GM21515 (cell line): Measurements from ENCODE around the gene H3-3A.
A peak's percentile ranks its signal among the peaks of the same experiment; 100 is the strongest.

Experiments
- ATAC-seq: cut with Tn5 transposase; IDR thresholded peaks from one replicate; pipeline ENCODE4 v1.9.1; 2021; ENCODE audit not compliant: unreplicated experiment

Gene H3-3A

DNA sequence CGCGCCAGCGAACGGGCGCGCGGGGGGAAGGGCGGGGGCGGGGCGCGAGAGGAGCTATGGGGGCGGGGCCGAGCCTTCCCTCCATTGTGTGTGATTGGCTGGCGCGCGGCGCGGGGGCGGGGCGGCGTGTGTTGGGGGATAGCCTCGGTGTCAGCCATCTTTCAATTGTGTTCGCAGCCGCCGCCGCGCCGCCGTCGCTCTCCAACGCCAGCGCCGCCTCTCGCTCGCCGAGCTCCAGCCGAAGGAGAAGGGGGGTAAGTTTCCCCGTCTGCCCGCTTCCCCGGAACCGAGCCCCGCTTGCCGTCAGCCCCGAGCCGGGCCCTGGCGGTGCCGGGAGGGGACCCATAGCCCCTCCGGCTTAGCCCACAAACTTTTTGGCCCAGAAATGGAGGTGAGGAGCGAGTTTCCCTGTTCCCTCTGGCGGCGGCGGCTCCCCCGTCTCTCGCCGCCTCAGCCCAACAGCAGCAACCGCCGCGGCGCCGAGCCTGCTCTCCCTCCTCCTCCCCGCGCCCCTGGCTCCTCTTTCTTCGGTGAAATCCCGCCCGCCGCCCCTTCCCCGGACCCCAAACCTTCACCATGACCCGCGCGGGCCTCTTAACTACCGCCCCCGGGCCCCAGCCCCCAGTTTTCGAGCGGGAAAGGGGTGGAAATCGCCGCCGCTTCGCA, at the start of gene H3-3A:
H3-3A (plus strand) TSS at position 159 of the 666 bp plus-strand sequence. CDS start 1,636 bp downstream, outside the sequence.
- peak; percentile 72 for ATAC-seq

GRCh38 chr1:226017070-226017469, 45.4 kb upstream of the H3-3A start:
- no peak for ATAC-seq

DNA sequence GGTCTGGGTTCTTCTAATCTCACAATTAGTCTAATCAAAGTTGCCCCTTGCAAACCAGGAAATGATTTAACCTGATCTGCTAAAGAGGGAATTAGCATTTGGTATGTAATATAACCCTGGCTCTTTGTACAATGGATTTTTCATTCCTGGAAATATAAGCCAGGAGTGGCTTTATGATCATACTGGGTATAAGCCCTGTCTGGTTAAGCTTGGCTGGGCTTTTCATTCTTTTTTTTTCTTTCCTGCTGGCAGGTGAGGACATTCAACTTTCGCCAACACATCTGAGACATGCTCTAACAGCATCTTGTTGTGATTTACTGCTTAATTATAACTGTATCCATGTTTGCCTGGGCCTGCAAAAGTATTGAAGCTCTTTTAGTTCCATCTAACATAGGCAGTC, 42.9 kb upstream of the H3-3A start:
- ATAC-seq = no peak

DNA sequence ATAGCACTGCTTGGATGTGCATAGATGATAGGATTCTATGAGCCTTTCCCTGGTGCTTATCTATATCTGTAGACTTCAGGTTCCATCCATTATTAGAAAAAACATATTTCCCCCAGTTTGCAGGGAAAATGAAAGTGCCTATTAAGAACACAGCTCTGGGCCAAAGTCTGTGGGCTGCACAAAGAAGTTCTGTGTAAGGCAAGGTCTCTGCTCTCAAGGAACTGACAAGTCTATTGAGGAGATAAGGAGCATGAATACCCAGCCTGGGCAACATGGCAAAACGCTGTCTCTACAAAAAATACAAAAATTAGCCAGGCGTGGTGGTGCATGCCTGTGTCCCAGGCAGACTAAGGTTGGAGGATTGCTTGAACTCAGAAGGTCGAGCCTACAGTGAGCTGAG, 41.1 kb upstream of the H3-3A start:
- ATAC-seq = no peak

DNA sequence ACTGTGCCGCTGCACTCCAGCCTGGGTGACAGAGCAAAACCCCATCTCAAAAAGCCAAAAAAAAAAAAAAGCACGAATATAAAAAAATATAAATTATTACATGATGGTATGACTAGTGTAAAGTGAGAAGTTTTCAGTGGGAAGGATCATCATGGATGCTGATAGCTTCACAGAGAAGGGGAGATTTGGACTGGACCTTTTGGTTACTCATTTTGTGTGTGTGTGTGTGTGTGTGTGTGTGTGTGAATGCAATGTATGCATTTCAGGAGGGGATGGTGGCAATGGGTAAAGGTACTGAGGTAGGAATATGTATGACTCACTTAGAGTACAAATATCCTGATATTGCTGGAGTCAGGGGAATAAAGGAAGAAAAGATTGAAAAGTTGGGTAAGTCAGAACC, 40.7 kb upstream of the H3-3A start:
- no peak for ATAC-seq

- no peak for ATAC-seq
Measured at GRCh38 chr1:226023735-226024134, 38.8 kb upstream of the H3-3A start.

DNA sequence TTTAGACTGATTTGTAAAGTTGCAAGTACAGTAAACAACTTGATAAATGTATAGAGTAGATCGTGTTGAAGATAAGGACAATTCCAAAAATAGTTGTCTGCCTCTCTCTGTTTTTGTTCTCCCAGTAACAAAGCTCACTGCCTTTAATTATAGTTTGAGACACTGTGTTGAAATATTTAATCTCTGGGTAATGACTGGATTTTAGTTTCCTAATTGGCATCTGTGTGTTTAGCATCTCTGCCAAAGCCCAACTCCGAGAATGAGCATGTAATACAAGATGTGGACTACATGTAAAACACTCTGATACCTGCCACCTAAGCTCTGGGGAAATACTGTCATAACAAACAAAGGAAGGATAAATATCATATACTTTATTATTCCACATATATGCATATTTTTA, 35.7 kb upstream of the H3-3A start:
- ATAC-seq = no peak

DNA sequence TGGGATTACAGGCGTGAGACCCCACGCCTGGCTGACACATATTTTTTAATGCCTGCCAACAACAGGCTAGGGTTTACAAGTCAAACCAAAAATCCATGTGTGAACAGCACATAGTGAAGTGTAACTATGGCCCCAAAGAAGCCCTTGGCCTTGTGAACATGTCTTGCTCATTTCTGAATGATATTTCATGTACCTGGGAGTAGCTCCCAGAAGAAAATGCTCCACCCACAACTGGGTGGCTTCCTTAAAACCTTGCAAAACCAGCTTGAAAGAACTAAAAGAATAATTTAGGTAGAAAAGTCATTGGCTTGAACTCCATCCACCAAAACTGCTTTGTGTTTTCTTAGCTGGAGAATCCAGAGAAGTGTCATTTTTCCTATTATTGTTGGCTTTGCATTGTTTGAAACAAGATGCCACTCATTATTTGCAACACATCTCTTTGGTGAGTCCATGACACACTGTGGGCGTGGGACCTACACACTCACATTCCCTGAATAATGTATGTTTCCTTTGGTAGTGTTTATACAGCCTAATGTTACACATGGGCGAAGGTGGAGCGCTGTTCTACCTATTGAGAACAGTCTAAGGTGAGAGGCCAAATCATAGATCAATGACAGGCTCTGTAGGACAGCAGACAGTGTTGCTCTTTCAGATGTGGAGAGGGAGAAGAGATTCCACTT, 34.8 kb upstream of the H3-3A start:
- no peak for ATAC-seq

DNA sequence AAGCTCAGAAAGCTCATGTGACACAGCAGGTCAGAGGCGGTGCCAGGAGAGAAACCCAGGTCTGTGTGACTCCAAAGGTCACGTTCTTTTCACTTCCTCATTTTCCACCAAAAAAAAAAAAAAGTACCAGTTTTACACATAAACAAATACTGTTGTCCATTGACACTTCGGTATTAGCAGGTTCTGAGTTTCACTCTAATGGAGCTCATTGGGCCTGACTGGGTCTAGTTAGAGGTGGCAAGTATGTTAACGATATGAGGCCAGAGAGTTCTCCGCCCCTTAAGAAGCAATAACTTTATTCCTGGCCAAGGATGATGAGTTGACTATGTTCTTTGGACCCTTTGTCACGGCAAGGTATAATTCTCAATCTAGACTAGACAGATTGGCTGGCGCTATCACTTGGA, 33.4 kb upstream of the H3-3A start:
- peak; percentile 84 for ATAC-seq

GRCh38 chr1:226029568-226030225, 32.8 kb upstream of the H3-3A start:
- no peak for ATAC-seq

- ATAC-seq = no peak
Measured at GRCh38 chr1:226033582-226033981, 28.9 kb upstream of the H3-3A start.

DNA sequence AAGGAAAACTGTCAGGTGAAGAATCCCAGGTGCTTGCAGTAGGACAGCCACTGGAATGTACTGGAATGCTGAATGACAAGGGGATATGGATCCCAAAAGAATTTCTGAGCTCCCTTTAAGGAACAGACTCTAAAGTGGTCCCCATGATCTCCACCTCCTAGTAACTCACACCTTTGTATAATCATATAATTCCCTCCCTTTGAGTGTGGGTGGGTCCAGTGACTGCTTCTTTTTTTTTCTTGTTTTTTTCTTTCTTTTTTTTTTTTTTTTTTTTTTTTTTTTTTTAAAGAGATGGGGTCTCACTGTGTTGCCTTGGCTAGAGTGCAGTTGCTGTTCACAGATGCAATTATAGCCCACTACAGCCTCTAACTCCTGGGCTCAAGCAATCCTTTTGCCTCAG, 28.5 kb upstream of the H3-3A start:
- ATAC-seq = no peak

DNA sequence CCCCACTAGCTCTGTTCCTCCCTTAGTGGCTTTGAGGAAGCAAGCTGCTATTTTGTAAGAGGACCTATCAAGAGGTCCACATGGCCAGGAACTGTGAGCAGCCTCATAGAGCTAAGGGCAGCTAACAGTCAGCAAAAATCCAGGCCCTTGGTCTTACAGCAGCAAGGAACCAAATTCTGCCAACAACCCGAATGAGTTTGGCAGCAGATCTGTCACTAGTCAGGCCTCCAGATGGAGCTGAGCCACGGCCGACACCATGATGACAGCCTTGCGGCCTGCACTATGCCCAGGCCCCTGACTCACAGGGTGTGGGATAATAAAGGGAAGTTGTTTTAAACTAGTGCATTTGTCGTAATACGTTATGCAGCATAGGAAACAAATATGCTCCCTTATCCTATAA, 28.0 kb upstream of the H3-3A start:
- ATAC-seq = no peak

DNA sequence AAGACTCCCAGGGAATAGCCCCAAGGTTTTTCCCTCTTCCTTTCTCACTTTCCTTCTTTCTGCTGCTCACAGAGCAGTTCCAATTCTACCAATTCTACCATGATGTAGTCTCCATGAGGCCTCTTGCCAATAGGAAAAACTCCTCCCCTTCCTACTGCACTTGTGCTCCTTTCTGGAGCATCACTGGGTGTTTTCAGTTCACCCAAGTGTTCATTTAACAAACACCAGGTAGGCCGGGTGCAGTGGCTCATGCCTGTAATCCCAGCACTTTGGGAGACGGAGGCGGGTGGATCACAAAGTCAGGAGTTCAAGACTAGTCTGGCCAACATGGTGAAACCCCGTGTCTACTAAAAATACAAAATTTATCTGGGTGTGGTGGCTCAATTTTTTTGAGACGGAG, 26.6 kb upstream of the H3-3A start:
- no peak for ATAC-seq

DNA sequence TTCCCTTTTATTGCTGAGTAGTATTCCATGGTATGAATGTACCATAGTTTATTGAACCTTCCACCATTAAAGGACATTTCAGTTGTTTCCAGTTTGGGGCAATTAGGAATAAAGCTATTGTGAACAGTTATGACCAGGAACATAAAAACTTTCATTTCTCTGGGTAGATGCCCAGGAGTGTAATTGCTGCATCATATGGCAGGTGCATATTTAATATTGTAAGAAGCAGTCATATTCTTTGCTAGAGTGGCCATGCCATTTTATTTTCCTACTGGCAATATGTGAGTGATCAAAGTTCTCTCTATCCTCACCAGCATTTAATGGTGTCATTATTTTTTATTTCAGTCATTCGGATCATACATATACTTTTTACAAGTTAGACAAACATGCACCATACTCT, 23.9 kb upstream of the H3-3A start:
- ATAC-seq = no peak

GRCh38 chr1:226041419-226041818, 21.1 kb upstream of the H3-3A start:
- no peak for ATAC-seq

DNA sequence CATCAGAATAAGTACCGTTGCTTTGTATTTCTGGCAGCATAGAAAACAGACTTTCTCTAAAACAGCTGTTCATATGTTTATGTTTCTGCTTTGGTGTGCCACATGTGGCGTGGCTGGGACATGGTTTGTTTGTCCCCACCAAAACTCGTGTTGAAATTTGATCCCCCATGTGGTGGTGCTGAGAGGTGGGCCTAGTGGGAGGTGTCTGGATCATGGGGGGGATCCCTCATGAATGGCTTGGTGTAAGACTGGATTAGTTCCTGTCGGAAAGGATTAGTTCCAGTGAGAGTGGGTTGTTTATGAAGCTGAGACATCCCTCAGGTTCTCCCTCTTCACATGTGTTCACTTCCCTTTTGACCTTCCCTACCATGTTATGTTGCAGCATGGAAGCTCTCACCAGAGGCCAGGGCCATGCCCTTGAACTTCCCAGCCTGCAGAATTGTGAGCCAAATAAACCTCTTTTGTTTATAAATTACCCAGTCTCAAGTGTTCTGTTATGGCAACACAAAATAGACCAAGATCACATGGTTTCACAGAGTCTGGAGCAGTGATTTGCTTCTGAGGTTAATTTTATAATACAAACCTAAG, 17.9 kb upstream of the H3-3A start:
- ATAC-seq = no peak

DNA sequence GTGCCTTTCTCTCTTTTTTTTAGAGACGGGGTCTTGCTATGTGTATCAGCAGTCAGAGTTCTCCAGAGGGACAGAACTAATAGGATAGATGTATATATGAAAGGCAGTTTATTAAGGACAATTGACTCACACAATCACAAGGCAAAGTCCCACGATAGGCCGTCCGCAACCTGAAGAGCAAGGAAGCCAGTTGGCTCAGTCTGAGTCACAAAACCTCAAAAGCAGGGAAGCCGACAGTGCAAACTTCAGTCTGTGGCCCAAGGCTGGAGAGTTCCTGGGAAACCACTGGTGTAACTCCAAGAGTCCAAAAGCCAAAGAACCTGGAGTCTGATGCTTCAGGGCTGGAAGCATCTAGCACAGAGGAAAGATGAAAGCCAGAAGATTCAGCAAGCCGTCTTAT, 16.3 kb upstream of the H3-3A start:
- no peak for ATAC-seq

- ATAC-seq = no peak
Measured at GRCh38 chr1:226047495-226047894, 15.0 kb upstream of the H3-3A start.

DNA sequence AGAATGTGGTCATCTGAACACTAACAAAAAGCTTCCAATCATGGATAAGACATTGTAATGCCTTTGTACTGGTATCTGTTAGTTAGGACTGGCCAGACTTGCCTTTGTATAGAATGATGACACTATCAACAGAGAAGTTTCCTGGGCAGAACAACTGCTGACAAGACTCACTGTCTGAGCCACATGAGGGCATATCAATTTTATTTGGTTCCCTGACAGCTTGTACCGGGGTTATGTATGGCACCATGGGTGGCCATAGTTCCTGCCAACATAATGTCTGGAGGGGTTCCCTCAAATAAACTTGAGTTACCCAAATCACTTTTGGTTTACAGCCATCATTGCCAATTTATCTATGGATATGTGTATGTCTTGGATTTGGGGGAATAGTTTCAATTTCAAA, 13.6 kb upstream of the H3-3A start:
- ATAC-seq = no peak

- no peak for ATAC-seq
Measured at GRCh38 chr1:226050133-226050532, 12.4 kb upstream of the H3-3A start.

DNA sequence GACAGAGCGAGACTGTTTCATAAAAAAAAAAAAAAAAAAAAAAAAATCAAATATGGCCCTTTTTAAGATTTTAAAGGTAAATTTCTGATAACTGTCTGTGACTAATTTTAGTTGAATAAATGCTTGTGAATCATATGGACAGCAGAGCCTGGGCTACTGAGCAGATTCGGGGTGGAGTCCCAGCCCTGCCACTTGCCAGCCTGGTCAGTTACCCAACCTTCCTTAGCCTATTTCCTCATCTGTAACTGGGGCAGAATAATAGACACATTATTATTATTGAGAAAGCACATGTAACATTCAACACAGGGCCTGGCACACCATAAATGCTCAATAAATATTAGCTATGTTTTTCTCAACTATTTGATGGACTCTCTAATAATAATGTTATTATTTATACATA, 11.2 kb upstream of the H3-3A start:
- ATAC-seq = no peak
